A673 (cell line): Measurements from ENCODE around the gene FRMD4A. TPM values are rescaled to one million over a fixed set of nuclear protein-coding genes. Genes with fewer than 3 reads are reported as not detected.

Experiments
- BruUV-seq: library from RNA; stranded (reverse); fragments of 400-500 nt; replicated peaks from 2 replicates; lab custom pipeline; 2021; lab: Mats Ljungman, UMichigan
- CTCF ChIA-PET: fragments of 300-600 bp; sonication (Branson Sonifier 250); formaldehyde crosslinking; loops from one replicate; lab custom pipeline; 2022; ENCODE audit warnings: antibody characterized with exemption; lab: Charles Lee
- POLR2A ChIA-PET: fragments of 300-600 bp; sonication (Branson Sonifier 250); formaldehyde crosslinking; loops from one replicate; lab custom pipeline; 2022; ENCODE audit warnings: antibody characterized with exemption; ENCODE audit not compliant: low non-redundant PET; lab: Charles Lee
- DNase-seq: peaks from one replicate; pipeline ENCODE4 v3.0.0-alpha.2; 2015; ENCODE audit warnings: low spot score
- H3K27ac ChIP-seq: fragments of 200-600 bp; sonication (generic); 2 replicates; pipeline ENCODE4 v1.5.1; 2016; ENCODE audit warnings: mixed run types, low read depth, mild to moderate bottlenecking, mixed read lengths, antibody characterized with exemption, low read length; ENCODE audit not compliant: poor library complexity, severe bottlenecking
- H3K27me3 ChIP-seq: fragments of 200-600 bp; sonication (generic); replicated peaks from 2 replicates; pipeline ENCODE4 v1.6.1; 2017; ENCODE audit warnings: mixed run types, low read depth, mild to moderate bottlenecking, mixed read lengths, antibody characterized with exemption, low read length; ENCODE audit not compliant: insufficient read depth, poor library complexity
- H3K36me3 ChIP-seq: fragments of 200-600 bp; sonication (generic); 2 replicates; pipeline ENCODE4 v1.6.1; 2016; ENCODE audit warnings: mixed run types, mild to moderate bottlenecking, mixed read lengths, antibody characterized with exemption, low read length; ENCODE audit not compliant: insufficient read depth, poor library complexity, severe bottlenecking
- H3K4me1 ChIP-seq: fragments of 200-600 bp; sonication (generic); 2 replicates; pipeline ENCODE4 v1.6.1; 2017; ENCODE audit warnings: mixed run types, mild to moderate bottlenecking, mixed read lengths, antibody characterized with exemption, low read length; ENCODE audit not compliant: insufficient read depth, poor library complexity, severe bottlenecking
- H3K4me3 ChIP-seq: fragments of 200-600 bp; sonication (generic); 2 replicates; pipeline ENCODE4 v1.5.1; 2016; ENCODE audit warnings: low read depth, mixed run types, mild to moderate bottlenecking, mixed read lengths, low read length; ENCODE audit not compliant: poor library complexity, severe bottlenecking
- H3K9me3 ChIP-seq: fragments of 200-600 bp; sonication (generic); 2 replicates; pipeline ENCODE4 v1.6.1; 2016; ENCODE audit warnings: mixed run types, low read depth, mild to moderate bottlenecking, mixed read lengths, antibody characterized with exemption, low read length; ENCODE audit not compliant: poor library complexity, severe bottlenecking
- EZH2 ChIP-seq: fragments of 200-600 bp; sonication (generic); IDR thresholded peaks from 2 replicates; pipeline ENCODE4 v1.6.1; 2017; ENCODE audit warnings: borderline replicate concordance, low read depth, mild to moderate bottlenecking, mixed read lengths, antibody characterized with exemption, low read length; ENCODE audit not compliant: poor library complexity, severe bottlenecking
- intact Hi-C: fragments of 100-400 bp; cut with micrococcal nuclease; formaldehyde crosslinking; loops from one replicate; pipeline ENCODE4 v1.10.0; 2022; ENCODE audit not compliant: unreplicated experiment
- total RNA-seq: library from RNA; stranded (reverse); gene quantifications from 2 replicates; pipeline ENCODE4 v1.2.3, GENCODE V29; 2021
- TF ChIP-seq, protein P1 (sequence below): fragments of 300-800, 200-600 bp; sonication (generic); conservative IDR thresholded peaks from 2 replicates; pipeline ENCODE4 v1.5.1; 2017; ENCODE audit warnings: low read depth, mild to moderate bottlenecking, antibody characterized with exemption, low read length, moderate library complexity, mixed read lengths

FRMD4A gene
- total RNA-seq, 1 experiment from 2014 or later = 26.3 TPM

DNA sequence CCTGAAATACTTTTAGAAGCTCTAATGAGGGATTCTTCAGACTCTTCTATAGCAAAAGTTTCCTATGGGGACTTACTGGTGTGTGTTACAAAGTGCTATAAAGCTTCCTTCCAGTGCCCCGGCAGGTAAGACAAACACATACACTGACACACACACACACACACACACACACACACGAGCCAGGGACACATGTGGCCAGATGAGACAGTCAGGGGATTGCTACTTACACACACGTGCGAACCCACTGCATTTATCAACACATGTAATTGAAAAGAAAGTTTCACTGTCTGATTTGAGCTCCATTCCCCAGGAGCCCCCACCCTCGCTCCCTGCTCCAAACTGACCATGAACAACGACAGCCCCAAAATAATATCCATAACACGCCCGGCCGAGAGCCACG lies 624.1 kb downstream of the FRMD4A start:
- intact Hi-C loops = no loop called here
- no peak for DNase-seq
- Histone ChIP-seq H3K9me3 (no peaks in the 10 kb centered on the region), H3K27me3 (no peaks in the 10 kb centered on the region), H3K27ac (peak overlapping the region; percentile 70), H3K36me3 (no peaks in the 10 kb centered on the region), H3K4me3 (peak overlapping the region; percentile 56), H3K4me1 (peaks cover 59% of the 10 kb centered on the region)
- CTCF ChIA-PET = no interaction called here
- no peak for TF ChIP-seq EZH2
- TF ChIP-seq, protein P1, sequence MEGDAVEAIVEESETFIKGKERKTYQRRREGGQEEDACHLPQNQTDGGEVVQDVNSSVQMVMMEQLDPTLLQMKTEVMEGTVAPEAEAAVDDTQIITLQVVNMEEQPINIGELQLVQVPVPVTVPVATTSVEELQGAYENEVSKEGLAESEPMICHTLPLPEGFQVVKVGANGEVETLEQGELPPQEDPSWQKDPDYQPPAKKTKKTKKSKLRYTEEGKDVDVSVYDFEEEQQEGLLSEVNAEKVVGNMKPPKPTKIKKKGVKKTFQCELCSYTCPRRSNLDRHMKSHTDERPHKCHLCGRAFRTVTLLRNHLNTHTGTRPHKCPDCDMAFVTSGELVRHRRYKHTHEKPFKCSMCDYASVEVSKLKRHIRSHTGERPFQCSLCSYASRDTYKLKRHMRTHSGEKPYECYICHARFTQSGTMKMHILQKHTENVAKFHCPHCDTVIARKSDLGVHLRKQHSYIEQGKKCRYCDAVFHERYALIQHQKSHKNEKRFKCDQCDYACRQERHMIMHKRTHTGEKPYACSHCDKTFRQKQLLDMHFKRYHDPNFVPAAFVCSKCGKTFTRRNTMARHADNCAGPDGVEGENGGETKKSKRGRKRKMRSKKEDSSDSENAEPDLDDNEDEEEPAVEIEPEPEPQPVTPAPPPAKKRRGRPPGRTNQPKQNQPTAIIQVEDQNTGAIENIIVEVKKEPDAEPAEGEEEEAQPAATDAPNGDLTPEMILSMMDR = no peak
- POLR2A ChIA-PET = no interaction called here
- no TSS peak for BruUV-seq

DNA sequence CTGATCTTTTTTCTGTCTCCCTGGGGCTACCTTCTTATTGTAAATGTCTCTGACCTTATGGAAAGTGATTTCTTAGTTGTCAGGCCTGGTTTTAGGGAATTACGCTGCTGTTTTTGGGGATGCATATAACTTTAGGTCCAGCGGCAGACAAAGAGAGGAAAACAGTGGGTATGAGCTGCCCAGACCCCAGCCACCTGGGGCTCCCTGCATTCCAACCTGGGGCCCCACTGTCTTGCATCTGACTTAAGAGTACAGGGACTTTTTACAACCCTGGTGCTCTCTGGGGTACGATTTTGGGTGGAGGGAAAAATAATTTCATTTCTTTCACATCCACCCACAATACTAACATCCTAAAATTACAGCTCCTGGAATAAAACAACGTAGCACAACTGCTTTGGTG lies 624.5 kb downstream of the FRMD4A start:
- POLR2A ChIA-PET = no interaction called here
- H3K4me1 ChIP-seq = peaks cover 59% of the 10 kb centered on the region
- TF ChIP-seq, protein P1 = no peak
- no peak for TF ChIP-seq EZH2

DNA sequence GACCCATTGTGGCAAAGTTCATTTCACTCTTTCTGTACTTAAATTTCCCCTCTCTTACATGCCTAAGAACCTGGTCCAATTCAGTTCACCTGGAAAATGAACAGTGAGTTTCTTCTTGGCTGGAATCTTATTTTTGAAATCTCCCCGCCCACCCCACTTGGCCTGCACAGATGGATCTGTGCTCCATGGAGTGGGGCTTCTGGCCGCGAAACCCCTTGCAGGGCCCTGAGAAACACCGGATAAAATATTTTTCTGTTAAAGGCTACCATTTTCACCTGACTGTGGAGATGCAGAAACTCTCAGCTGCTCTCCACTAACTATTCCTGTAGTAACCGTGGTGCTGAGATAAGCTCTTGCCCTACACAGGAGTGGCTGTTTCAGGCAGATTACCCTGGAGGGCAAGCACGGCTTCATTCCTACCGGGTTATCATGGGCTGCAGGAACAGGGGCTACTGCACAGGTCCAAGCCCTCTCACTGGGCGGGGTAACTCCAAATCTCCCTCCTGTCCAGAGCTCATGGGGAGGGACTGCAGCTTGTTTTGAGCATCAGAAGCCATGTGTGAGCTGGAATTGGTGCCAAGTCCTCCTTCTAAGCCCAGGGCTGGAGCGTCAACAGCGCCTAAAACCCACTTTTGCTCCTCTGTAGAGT lies 625.1 kb downstream of the FRMD4A start:
- Histone ChIP-seq H3K9me3 (no peaks in the 10 kb centered on the region), H3K4me3 (peak overlapping the region; percentile 56), H3K36me3 (no peaks in the 10 kb centered on the region), H3K27ac (no peak overlapping the region), H3K27me3 (no peaks in the 10 kb centered on the region), H3K4me1 (peaks cover 58% of the 10 kb centered on the region)
- intact Hi-C loops = no loop called here
- TF ChIP-seq, protein P1 = no peak
- TF ChIP-seq EZH2 = no peak
- DNase-seq = no peak
- CTCF ChIA-PET = no interaction called here
- POLR2A ChIA-PET = no interaction called here
- no TSS peak for BruUV-seq

More for the DNA sequence above, 624.5 kb downstream of the FRMD4A start:
- Histone ChIP-seq H3K4me3 (peak overlapping the region; percentile 56), H3K36me3 (no peaks in the 10 kb centered on the region), H3K27me3 (no peaks in the 10 kb centered on the region), H3K9me3 (no peaks in the 10 kb centered on the region), H3K27ac (no peak overlapping the region)
- CTCF ChIA-PET = no interaction called here
- no peak for DNase-seq
- intact Hi-C loops = no loop called here
- no TSS peak for BruUV-seq
